ENCODE measurements around the gene LCN6. TPM values are rescaled to one million over a fixed set of nuclear protein-coding genes. Genes with fewer than 3 reads are reported as not detected.
"Not testable (repeated sequence)": the region's sequence is repeated elsewhere in the genome, so short reads cannot be mapped to it uniquely, and the experiment has no call there.

The LCN6 gene
- total and polyA plus RNA-seq, 2 of the 13 experiments (the other 11 are each of a cell fraction or from before 2014, with no cell fraction given), result not detected

- TF ChIP-seq THRA (CRISPR knock-in tag; IDR thresholded peaks at IDR 0.05; ENCODE audit: borderline replicate concordance) (0 out of 2 replicates have a peak, but pooled peaks have one; percentile 12), ZNF558 (CRISPR knock-in tag; IDR thresholded peaks at IDR 0.05; ENCODE audit: borderline replicate concordance) (0 out of 2 replicates have a peak, but pooled peaks have one; percentile 20), BRCA1 (CRISPR knock-in tag; IDR thresholded peaks at IDR 0.05) (peak; percentile 28; the same call in 1 of the 2 replicates), NFKBIZ (CRISPR knock-in tag; IDR thresholded peaks at IDR 0.05) (0 out of 2 replicates have a peak, but pooled peaks have one; percentile 45), YEATS2 (CRISPR knock-in tag; IDR thresholded peaks at IDR 0.05; ENCODE audit: borderline replicate concordance) (peak; percentile 8; the same call in 1 of the 2 replicates), HOXD1 (CRISPR knock-in tag; IDR thresholded peaks at IDR 0.05) (peak; percentile 69; the same call in 1 of the 2 replicates), POLR2G (IDR thresholded peaks at IDR 0.05; ENCODE audit: low read depth, low read length) (peak; percentile 70), ZBTB43 (CRISPR knock-in tag; conservative IDR thresholded peaks at IDR 0.05) (0 out of 2 replicates have a peak, but pooled peaks have one; percentile 14), ZNF800 (CRISPR knock-in tag; IDR thresholded peaks at IDR 0.05) (peak; percentile 21; the same call in 1 of the 2 replicates), ZNF572 (CRISPR knock-in tag; IDR thresholded peaks at IDR 0.05) (0 out of 2 replicates have a peak, but pooled peaks have one; percentile 30), ZNF136 (CRISPR knock-in tag; IDR thresholded peaks at IDR 0.05; ENCODE audit: low read depth) (0 out of 2 replicates have a peak, but pooled peaks have one; percentile 60), IRF2 (CRISPR knock-in tag; IDR thresholded peaks at IDR 0.05) (peak; percentile 14; the same call in 1 of the 2 replicates), DMAP1 (CRISPR knock-in tag; IDR thresholded peaks at IDR 0.05) (peak; percentile 46; the same call in 1 of the 2 replicates), SOX6 (CRISPR knock-in tag; IDR thresholded peaks at IDR 0.05) (peak; percentile 73), HDAC2 (CRISPR knock-in tag; IDR thresholded peaks at IDR 0.05) (peak; percentile 52; the same call in 1 of the 2 replicates), ZHX2 (IDR thresholded peaks at IDR 0.05; ENCODE audit: low read depth) (peak; percentile 34; the same call in 1 of the 2 replicates)
- TF ChIP-seq SOX6 (IDR thresholded peaks at IDR 0.05); ZHX2 (CRISPR knock-in tag; IDR thresholded peaks at IDR 0.05; ENCODE audit: borderline replicate concordance): not testable (repeated sequence)
Observed at GRCh38 chr9:136788644-136789522, 40.6 kb upstream of the LCN6 start (continued).
